H1 (cell line): ENCODE data around the gene YIPF1. TPM values are rescaled to one million over a fixed set of nuclear protein-coding genes. Genes with fewer than 3 reads are reported as not detected.

ENCODE experiments used
- CHD7 ChIP-seq: fragments of 300-600 bp; sonication (generic); IDR thresholded peaks from 2 replicates; pipeline ENCODE4 v1.7.1; 2012; ENCODE audit warnings: low read length, moderate library complexity, mild to moderate bottlenecking, inconsistent platforms; ENCODE audit not compliant: insufficient replicate concordance
- SAP30 ChIP-seq: fragments of 300-600 bp; sonication (generic); IDR thresholded peaks from 2 replicates; pipeline ENCODE4 v1.7.1; 2012; ENCODE audit warnings: low read length, moderate library complexity, mild to moderate bottlenecking, inconsistent platforms; ENCODE audit not compliant: insufficient read depth, insufficient replicate concordance
- polyA plus RNA-seq, 7 experiments: library from polyadenylated mRNA; depleted of rRNA in 3 of 7; stranded (reverse) in 5 of 7; unstranded in 2 of 7; fragments of >200 nt in 5 of 7; fragments of 200-250 nt in 2 of 7; gene quantifications; 1 replicate in 5 of 7; 2 replicates in 1 of 7; 4 replicates in 1 of 7; pipeline versions ENCODE4 v1.2.1 to v1.2.3, GENCODE V29; 2011 to 2013; ENCODE audit warnings: missing spikeins in 2 of 7, mixed read lengths in 2 of 7
- total RNA-seq: library from RNA; stranded (reverse); fragmentation: NEBNext Ultra II Directional; extraction: Animal tissue kit (Norgen Biotek cat#: 25700); gene quantifications from 2 replicates; pipeline ENCODE4 v1.2.1, GENCODE V29; 2021

Gene YIPF1
- total and polyA plus RNA-seq, 2 of the 8 experiments (the other 6 are each of a cell fraction or from before 2014, with no cell fraction given): 31.8 to 53.7 TPM

GRCh38 chr1:53810007-53810406 is 79.6 kb downstream of the YIPF1 start (continued):
- TF ChIP-seq CHD7 (no peak), SAP30 (no peak)
